IPS-NIHi7 (cell line): ENCODE measurements around the gene TP53I3.
A peak's percentile ranks its signal among the peaks of the same experiment; 100 is the strongest.
"Not testable (repeated sequence)": the region's sequence is repeated elsewhere in the genome, so short reads cannot be mapped to it uniquely, and the experiment has no call there.

Experiments
- DNase-seq: peaks from one replicate; pipeline ENCODE4 v3.0.0; 2012; ENCODE audit warnings: mixed read lengths; ENCODE audit errors: extremely low spot score

The TP53I3 gene

DNA sequence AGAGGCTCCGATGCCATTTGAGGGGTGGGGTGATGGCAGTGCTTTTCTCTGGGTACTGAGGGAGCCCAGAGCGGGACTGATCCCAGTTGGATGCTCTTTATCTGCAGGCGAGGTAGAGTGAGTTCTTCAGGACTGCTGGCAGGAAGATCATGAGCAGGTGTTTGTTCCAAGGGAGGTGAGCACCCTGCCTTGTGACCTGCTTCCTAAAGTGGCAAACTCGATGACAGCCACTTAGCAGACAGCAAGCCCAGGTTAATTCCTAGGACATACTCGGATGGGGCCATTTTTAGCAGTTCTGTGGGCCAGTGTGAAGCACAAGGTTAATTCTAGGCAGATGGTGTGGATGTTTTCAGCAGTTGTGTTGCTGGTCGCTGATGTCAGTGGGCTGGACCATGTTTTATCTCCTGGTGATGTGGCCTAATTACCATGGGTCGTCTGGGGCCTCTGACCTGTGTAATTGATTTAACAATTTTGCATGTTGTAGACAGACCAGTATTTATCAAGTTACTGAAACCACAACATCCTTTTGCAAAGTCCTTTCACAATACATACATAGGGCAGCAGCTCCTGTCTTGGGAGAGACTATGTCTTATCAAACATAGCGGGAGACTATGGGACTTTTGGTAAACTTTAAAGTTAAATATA is 30.1 kb downstream of the TP53I3 start:
- no peak for DNase-seq

DNA sequence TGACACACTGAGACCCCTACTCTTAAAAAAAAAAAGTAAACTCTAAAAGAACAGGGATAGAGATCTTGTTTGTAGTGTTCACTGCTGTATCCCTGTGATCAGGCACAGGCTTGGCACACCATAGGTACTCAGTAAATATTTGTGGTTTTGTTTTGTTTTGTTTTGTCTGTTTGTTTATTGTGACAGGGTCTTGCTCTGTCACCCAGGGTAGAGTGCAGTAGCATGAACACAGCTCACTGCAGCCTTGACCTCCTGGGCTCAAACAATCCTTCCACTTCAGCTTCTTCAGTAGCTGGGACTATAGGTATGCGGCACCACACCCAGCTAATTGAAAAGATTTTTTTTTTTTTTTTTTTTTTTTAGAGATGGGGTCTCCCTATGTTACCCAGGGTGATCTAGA is 31.7 kb downstream of the TP53I3 start:
- DNase-seq = no peak

DNA sequence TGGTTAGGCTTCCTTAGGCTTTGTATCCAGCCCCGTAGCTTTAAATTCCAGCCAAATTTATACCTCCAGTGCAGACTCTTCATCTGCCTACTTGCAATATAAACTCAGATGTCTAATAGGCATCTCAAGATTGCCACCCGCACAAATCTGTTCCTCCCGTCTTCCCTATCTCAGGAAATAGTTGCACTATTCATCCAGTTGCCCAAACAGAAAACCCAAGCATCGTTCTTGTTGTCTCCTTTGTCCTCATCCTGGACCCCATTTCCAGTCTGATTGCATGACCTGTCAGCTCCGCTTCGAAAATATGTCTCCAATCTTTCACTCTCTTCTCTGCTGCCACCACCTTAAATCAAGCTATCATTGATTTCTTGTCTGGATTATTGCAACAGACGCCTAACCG is 32.8 kb downstream of the TP53I3 start:
- no peak for DNase-seq

DNA sequence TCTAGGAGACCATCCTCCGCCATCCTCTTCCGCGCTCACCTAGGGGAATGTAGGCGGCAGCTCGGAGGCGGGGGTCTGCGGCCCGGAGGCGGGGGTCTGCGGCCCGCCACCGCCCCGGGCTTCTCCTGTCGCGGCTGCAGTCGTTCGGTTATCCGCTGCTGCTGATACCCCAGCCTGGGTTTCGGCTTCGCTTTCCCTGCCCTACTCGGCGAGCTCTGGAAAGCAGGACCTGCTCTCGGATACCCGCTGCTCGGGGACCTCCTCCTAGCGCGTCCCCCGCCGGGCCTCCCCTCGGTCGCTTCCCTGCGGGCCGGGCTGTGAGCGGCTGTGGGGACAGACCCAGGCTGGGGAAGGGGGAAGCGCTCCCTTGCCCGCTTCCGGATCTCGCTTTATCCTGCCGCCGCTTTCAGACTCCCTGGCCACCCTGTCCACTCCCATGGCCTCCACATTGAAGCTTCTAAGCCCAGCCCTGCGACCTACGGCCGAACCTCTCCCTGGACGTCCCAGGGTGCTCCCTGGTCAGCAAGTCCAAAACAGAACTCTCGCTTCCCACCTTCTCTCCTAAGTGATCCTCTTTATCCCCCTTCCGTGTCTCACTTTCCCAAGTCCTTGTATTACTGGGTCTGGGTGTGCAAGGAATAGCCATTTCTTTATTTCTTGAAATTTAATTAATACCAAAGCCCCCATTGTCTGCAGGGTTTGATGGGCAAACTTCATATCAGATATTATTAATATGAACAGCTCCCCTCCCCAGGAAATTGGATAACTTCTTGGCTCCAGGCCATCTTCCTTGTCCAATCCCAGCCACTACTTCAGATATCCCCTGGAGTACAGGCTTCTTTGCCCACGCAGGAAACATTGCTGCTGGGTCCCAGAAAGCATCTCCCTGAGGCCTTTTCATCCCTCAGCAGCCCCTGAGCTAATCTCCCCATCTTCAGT is 34.3 kb downstream of the TP53I3 start:
- DNase-seq = peak; percentile 36

DNA sequence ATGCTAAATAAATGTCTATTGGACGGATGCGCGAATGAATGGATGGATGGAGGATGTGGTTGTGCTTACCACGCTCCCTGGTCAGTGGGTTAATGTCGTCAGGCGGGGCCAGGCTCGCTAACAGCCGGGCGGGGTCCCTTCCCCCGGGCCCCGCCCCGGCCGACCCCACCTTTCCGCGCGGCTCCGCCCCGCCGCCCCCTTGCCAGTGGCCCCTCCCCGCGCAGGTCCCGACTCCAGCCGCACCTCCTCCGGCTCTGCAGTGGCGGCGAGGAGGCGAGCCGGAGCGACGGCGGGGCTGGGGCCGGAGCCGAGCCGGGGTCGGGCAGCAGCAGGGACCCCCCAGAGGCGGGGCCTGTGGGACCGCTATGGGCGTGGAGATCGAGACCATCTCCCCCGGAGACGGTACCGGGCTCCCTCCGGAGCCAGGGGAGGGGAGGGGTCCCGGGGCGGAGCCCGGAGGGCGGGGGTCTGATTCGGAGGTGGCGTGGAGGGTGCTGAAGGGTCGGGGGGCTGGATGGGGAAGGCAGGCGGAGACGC is 35.1 kb downstream of the TP53I3 start, which contains the start of gene FKBP1B:
FKBP1B (plus strand) TSS at position 257 of the 537 bp plus-strand sequence; CDS start at position 366, 109 bp downstream.
- peak; percentile 83 for DNase-seq

- DNase-seq = no peak
These were observed 35.7 kb downstream of the TP53I3 start for GRCh38 chr2:24048769-24049484.

GRCh38 chr2:24047703-24048033 is 37.0 kb downstream of the TP53I3 start:
- DNase-seq = no peak

DNA sequence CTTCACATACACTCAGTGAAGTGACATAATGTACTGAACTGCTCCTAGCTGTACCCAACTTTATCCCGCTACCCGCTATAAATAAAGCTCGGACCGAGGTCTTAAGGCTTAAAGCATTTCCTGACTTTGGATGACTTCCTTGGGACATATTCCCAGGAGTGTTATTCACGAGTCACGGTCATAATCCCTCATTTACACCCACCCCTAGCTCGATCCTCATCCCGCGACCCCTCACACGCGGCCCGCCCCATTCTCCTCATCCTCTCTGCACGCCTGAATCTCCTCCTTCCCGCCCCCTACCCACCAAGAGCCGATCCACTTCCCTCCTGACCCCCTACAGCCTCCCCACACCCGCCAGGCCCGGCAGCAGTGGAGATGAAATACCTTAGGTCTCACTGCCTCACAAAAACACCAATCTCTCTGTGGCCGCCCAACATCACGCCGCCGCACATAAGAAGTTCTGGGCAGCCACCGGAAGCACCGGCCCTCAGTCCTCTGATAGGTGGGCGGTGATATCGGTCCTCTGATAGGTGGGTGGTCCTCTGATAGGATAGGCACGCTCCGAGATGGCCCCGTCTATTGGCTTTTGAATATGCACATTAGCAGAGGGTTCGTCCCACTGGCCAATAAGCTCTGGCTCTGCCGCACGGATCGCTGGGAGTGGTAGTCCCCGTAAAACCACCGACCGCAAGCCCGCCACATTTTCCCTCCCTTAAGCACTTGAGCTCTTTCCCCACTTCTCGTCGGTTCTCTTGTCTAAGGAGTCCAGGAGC is 37.5 kb downstream of the TP53I3 start, which contains the start of gene WDCP:
WDCP (minus strand) TSS at position 462 of the 773 bp plus-strand sequence. CDS start 7,897 bp downstream, outside the sequence.
- DNase-seq = peak; percentile 93

DNA sequence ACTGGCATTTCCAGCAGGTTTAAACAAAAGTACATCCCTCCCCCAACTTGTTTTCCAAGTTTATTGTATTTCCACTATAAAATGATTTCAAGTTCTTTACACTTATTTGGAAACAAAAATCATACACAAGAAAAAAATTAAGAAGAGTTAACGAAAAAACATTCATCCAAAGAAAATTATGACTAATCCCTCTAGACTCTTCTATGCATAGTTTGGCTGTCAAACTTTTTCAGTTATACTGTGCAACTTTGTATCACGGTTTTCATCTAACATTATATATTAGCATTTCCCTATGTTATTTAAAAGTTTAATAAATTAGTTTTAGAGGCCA is 38.1 kb downstream of the TP53I3 start:
- DNase-seq = no peak

DNA sequence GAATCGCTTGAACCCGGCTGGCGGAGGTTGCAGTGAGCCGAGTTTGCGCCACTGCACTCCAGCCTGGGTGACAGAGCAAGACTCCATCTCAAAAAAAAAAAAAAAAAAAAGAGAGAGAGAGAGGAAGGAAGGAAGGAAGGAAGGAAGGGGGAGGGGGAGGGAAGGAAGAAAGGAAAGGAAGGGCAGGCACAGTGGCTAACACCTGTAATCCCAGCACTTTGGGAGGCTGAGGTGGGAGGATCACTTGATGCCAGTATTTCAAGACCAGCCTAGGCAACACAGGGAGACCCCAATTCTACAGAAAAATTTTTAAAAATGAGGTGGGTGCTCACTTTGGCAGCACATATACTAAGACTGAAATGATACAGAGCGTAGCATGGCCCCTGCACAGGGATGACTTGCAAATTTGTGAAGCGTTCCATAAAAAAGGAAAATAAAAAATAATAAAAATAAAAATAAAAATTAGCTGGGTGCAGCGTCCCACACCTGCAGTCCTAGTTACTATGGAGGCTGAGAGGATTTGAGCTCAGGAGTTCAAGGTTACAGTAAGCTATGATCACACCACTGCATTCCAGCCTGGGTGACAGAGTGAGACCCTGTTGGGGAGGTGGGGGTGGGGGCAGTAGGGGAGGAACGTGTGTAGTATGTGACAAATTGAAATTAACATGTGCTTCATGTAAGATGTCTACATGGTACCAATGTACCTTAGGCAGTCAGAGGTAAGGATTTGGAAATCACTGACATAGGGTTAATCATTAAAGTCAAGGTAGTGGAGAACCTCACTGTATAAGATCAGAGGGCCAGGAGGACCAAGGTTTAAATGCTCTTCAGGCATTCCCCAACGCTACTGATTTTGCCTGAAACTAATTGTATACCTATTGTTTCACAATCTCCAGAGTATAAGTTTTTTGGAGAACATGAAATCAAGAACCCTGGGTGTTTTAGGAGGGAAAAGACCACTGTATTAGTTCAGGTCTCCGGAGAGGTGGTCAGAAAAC is 38.8 kb downstream of the TP53I3 start:
- no peak for DNase-seq

GRCh38 chr2:24043133-24043532 is 41.5 kb downstream of the TP53I3 start:
- DNase-seq = not testable (repeated sequence)

DNA sequence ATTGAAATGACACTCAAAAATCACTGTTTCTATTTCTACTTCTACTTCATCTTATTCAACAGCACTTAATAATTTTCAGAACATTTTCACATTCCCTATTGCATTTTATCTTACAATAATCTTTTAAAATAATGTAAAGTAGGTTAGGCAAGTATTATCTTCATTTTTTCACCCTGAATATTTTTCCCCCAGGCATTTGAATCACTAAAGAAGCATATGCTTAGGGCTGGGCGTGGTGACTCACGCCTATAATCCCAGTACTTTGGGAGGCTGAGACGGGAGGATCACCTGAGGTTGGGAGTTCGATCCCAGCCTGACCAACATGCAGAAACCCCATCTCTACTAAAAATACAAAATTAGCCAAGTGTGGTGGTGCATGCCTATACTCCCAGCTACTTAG is 44.1 kb downstream of the TP53I3 start:
- no peak for DNase-seq

DNA sequence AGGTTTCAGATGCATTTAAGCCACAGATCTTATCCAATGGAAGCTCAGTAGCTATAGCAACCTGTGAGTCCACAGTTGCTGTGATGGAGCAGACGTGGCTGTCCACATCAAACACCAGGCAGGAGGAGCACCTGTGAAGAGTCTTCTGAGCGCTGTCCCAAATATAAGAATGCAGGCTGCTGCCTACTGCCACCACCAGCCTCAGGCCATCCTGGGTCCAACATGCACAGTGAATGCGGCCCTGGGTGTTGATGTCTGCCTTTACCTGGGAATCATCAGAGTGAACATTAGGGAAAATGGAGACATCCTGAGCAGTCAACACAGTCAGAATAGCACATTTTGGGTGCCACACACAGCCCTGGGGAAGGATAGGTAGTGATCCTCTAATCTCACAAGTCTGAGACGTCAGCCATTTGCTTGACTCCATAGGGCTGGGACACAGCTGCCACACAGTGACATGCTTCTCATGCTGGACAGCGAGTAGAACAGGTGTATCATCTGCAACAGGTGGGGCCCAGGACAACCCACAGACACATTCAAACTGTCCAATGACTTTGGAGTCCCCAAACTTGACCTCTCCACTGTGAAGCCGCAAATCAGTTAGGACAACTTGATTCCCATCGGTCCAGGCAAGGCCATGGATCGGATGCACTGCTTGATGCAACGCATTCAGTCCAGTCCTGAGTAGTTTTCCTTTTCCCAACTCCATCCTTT is 45.7 kb downstream of the TP53I3 start:
- DNase-seq = no peak
